ENCODE results near the gene ATP11C. TPM values are rescaled to one million over a fixed set of nuclear protein-coding genes. Genes with fewer than 3 reads are reported as not detected.

ATP11C gene
- total and polyA plus RNA-seq, 9 of the 15 experiments (the other 6 are each of a cell fraction or from before 2014, with no cell fraction given): 18.2 to 42.2 (median 29.4) TPM

DNA sequence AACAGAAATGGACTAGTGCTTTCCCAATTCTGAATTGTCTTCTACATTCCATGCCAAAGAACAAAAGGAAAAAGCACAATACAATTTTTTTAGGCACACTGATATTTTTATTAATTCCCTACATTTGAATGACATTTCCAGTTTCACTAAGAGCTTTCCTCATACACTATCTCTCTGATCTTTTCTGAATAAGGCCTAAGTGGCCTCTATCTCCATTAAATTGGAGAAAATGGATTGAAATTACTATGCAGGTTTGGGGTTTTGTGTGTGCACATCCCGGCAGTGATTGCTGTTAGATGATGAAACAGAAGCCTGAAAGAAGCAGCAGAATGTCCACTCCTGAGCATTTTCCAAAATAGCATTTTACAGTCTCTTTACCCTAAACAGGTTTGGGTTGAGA lies 104.0 kb downstream of the ATP11C start:
- TF ChIP-seq HEY1 (CRISPR knock-in tag; IDR thresholded peaks at IDR 0.05; ENCODE audit: borderline replicate concordance): no peak
- no peak for TF ChIP-seq MCM3 (IDR thresholded peaks at IDR 0.05)
- FAIRE-seq (no peak), DNase-seq (ENCODE audit: extremely low read depth in 1 of 4, low spot score in 3 of 4) (no peak), ATAC-seq (no peak)
- no peaks in the 10 kb centered on the region for H3K9me3 ChIP-seq (replicated peaks; ENCODE audit: control insufficient read depth, insufficient read depth, low read depth, low read length)
- no peak overlapping the region for H2AFZ ChIP-seq (ENCODE audit: low read depth, low read length)
- H3K36me3 ChIP-seq (ENCODE audit: control insufficient read depth, insufficient read depth, low read length): peaks cover 14% of the 10 kb centered on the region; the same call in 2 of the 3 replicates
- peaks cover 9% of the 10 kb centered on the region for H3K79me2 ChIP-seq (ENCODE audit: control insufficient read depth, insufficient read depth, low read length)
- in situ Hi-C loops (cut with MboI): no loop called here
- H3K27me3 ChIP-seq (ENCODE audit: control insufficient read depth in 2 of 2, insufficient read depth in 2 of 2, low read length in 2 of 2): no peaks in the 10 kb centered on the region
- H3K4me1 ChIP-seq (replicated peaks in 1 of 2; ENCODE audit: control insufficient read depth in 2 of 2, insufficient read depth in 2 of 2, low read length in 2 of 2): no peaks in the 10 kb centered on the region
- BruUV-seq (replicated peaks): no TSS peak
- intact Hi-C loops (cut with micrococcal nuclease): no loop called here
- no peak overlapping the region for H3K4me2 ChIP-seq (ENCODE audit: insufficient read depth, low read length)
- no peaks in the 10 kb centered on the region for H3K9me1 ChIP-seq (ENCODE audit: control insufficient read depth, insufficient read depth, low read length)
- no peak overlapping the region for H3K9ac ChIP-seq (ENCODE audit: insufficient read depth in 1 of 2, low read depth in 2 of 2, low read length in 2 of 2)
- CTCF ChIA-PET (ENCODE audit: low intra/inter-chr PET ratio): no interaction called here
- 17% methylated on average over 1 of the region's 1 CpG for WGBS (ENCODE audit: insufficient coverage, low coverage, missing lambda C conversion rate)
- H4K20me1 ChIP-seq (replicated peaks; ENCODE audit: control insufficient read depth, insufficient read depth, low read length): no peaks in the 10 kb centered on the region
- POLR2A ChIA-PET: no interaction called here
- H3K4me3 ChIP-seq: no peak overlapping the region
- H3K27ac ChIP-seq (ENCODE audit: extremely low read depth, low read depth, low read length): no peak overlapping the region

DNA sequence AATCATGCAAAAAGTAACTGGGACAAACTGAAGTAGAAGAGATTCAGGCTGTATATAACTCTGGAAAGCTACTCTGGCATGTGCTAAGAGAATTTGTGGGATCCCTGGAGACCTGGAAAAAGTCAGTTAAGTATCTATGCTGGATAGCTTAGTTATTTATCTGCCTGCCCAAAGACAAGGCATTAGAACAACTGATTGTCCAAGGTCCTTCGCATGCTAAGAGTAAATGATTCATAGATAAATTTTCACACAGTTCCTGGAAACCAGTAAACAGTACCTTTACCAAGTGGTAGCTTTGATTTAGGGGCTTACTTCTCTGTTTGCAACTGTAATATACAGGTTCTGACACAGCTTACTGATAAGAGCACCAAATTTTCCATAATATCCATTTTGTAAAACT lies 104.8 kb downstream of the ATP11C start:
- POLR2A ChIA-PET: no interaction called here
- no peaks in the 10 kb centered on the region for H3K9me1 ChIP-seq (ENCODE audit: control insufficient read depth, insufficient read depth, low read length)
- H2AFZ ChIP-seq (ENCODE audit: low read depth, low read length): no peak overlapping the region
- in situ Hi-C loops (cut with MboI): no loop called here
- no peaks in the 10 kb centered on the region for H4K20me1 ChIP-seq (replicated peaks; ENCODE audit: control insufficient read depth, insufficient read depth, low read length)
- no peak overlapping the region for H3K27ac ChIP-seq (ENCODE audit: extremely low read depth, low read depth, low read length)
- H3K9me3 ChIP-seq (replicated peaks; ENCODE audit: control insufficient read depth, insufficient read depth, low read depth, low read length): no peaks in the 10 kb centered on the region
- H3K79me2 ChIP-seq (ENCODE audit: control insufficient read depth, insufficient read depth, low read length): peaks cover 9% of the 10 kb centered on the region
- intact Hi-C loops (cut with micrococcal nuclease): no loop called here
- H3K27me3 ChIP-seq (ENCODE audit: control insufficient read depth in 2 of 2, insufficient read depth in 2 of 2, low read length in 2 of 2): no peaks in the 10 kb centered on the region
- no TSS peak for BruUV-seq (replicated peaks)
- no peak overlapping the region for H3K4me2 ChIP-seq (ENCODE audit: insufficient read depth, low read length)
- no peak for ATAC-seq
- 36% methylated on average over 1 of the region's 1 CpG for WGBS (ENCODE audit: insufficient coverage, low coverage, missing lambda C conversion rate)
- no peak for FAIRE-seq
- no peak overlapping the region for H3K4me3 ChIP-seq
- no peak for DNase-seq (ENCODE audit: extremely low read depth in 1 of 4, low spot score in 3 of 4)
- H3K4me1 ChIP-seq (replicated peaks in 1 of 2; ENCODE audit: control insufficient read depth in 2 of 2, insufficient read depth in 2 of 2, low read length in 2 of 2): no peaks in the 10 kb centered on the region
- CTCF ChIA-PET (ENCODE audit: low intra/inter-chr PET ratio): no interaction called here
- H3K9ac ChIP-seq (ENCODE audit: insufficient read depth in 1 of 2, low read depth in 2 of 2, low read length in 2 of 2): no peak overlapping the region
- peaks cover 14% of the 10 kb centered on the region; the same call in 2 of the 3 replicates for H3K36me3 ChIP-seq (ENCODE audit: control insufficient read depth, insufficient read depth, low read length)
- no peak for TF ChIP-seq POLR2B (IDR thresholded peaks at IDR 0.05; ENCODE audit: low read depth, partially characterized antibody)
- TF ChIP-seq RB1 (IDR thresholded peaks at IDR 0.05; ENCODE audit: low read depth): no peak
- no peak for TF ChIP-seq FUS (optimal IDR thresholded peaks at IDR 0.05; ENCODE audit: low read depth, low read length)
- no peak for TF ChIP-seq HSF4 (CRISPR knock-in tag; IDR thresholded peaks at IDR 0.05; ENCODE audit: borderline replicate concordance)
- TF ChIP-seq, protein P1, sequence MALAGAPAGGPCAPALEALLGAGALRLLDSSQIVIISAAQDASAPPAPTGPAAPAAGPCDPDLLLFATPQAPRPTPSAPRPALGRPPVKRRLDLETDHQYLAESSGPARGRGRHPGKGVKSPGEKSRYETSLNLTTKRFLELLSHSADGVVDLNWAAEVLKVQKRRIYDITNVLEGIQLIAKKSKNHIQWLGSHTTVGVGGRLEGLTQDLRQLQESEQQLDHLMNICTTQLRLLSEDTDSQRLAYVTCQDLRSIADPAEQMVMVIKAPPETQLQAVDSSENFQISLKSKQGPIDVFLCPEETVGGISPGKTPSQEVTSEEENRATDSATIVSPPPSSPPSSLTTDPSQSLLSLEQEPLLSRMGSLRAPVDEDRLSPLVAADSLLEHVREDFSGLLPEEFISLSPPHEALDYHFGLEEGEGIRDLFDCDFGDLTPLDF (CRISPR knock-in tag; IDR thresholded peaks at IDR 0.05): no peak
- TF ChIP-seq ZNF134 (CRISPR knock-in tag; conservative IDR thresholded peaks at IDR 0.05): no peak
- TF ChIP-seq, protein P2, sequence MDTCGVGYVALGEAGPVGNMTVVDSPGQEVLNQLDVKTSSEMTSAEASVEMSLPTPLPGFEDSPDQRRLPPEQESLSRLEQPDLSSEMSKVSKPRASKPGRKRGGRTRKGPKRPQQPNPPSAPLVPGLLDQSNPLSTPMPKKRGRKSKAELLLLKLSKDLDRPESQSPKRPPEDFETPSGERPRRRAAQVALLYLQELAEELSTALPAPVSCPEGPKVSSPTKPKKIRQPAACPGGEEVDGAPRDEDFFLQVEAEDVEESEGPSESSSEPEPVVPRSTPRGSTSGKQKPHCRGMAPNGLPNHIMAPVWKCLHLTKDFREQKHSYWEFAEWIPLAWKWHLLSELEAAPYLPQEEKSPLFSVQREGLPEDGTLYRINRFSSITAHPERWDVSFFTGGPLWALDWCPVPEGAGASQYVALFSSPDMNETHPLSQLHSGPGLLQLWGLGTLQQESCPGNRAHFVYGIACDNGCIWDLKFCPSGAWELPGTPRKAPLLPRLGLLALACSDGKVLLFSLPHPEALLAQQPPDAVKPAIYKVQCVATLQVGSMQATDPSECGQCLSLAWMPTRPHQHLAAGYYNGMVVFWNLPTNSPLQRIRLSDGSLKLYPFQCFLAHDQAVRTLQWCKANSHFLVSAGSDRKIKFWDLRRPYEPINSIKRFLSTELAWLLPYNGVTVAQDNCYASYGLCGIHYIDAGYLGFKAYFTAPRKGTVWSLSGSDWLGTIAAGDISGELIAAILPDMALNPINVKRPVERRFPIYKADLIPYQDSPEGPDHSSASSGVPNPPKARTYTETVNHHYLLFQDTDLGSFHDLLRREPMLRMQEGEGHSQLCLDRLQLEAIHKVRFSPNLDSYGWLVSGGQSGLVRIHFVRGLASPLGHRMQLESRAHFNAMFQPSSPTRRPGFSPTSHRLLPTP (IDR thresholded peaks at IDR 0.05; ENCODE audit: borderline replicate concordance, extremely low read depth, insufficient read length): no peak
- TF ChIP-seq, protein P3, sequence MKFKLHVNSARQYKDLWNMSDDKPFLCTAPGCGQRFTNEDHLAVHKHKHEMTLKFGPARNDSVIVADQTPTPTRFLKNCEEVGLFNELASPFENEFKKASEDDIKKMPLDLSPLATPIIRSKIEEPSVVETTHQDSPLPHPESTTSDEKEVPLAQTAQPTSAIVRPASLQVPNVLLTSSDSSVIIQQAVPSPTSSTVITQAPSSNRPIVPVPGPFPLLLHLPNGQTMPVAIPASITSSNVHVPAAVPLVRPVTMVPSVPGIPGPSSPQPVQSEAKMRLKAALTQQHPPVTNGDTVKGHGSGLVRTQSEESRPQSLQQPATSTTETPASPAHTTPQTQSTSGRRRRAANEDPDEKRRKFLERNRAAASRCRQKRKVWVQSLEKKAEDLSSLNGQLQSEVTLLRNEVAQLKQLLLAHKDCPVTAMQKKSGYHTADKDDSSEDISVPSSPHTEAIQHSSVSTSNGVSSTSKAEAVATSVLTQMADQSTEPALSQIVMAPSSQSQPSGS (CRISPR knock-in tag; IDR thresholded peaks at IDR 0.05): no peak
- TF ChIP-seq HCFC1 (IDR thresholded peaks at IDR 0.05; ENCODE audit: low read depth, low read length): no peak
- no peak for TF ChIP-seq MIER1 (IDR thresholded peaks at IDR 0.05; ENCODE audit: low read depth)

Measured in K562 (cell line).